ENCODE data around the gene SIPA1.

DNA sequence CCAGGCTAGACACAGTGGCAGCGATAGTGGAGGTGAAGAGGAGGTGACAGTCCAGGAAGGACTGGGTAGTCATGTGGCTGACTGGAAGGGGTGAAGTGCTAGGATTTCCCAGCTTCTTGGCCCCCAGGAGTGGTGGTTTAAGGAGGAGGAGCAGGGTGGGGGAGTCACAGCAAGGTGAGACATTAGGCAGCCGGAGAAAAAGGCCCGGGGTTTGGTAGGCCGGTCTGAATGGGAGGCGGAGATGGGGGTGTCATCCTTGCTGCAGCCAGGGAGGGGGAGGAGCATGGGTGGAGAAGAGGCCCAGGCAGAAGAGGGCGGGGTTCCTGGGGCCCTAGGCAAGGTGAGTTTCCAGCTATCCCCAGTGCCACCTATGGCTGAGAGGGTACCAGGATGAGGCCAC is 6.1 kb downstream of the SIPA1 start:
- no peak for TF ChIP-seq POLR2A (IDR thresholded peaks at IDR 0.05; ENCODE audit: low read depth, low read length)
- TF ChIP-seq POLR2AphosphoS5 (IDR thresholded peaks at IDR 0.05; ENCODE audit: low read depth, low read length) = no peak

Measured in GM12892 (cell line).